GM21619 (cell line): Measurements from ENCODE around the gene ABCA7.
"Not testable (repeated sequence)": the region's sequence is repeated elsewhere in the genome, so short reads cannot be mapped to it uniquely, and the experiment has no call there.

Experiments used
- ATAC-seq: cut with Tn5 transposase; IDR thresholded peaks from one replicate; pipeline ENCODE4 v1.9.1; 2021; ENCODE audit not compliant: unreplicated experiment

The ABCA7 gene

GRCh38 chr19:1113030-1113985 lies 73.4 kb downstream of the ABCA7 start:
- no peak for ATAC-seq

GRCh38 chr19:1113986-1114483 lies 74.1 kb downstream of the ABCA7 start:
- ATAC-seq, result no peak

- not testable (repeated sequence) for ATAC-seq
Measured at GRCh38 chr19:1114728-1115127, 74.8 kb downstream of the ABCA7 start.
